D721Med (cell line): ENCODE data around the gene GNAO1.

ENCODE experiments used
- DNase-seq: peaks from one replicate; pipeline ENCODE4 v3.0.0; 2011; ENCODE audit warnings: low spot score; ENCODE audit not compliant: insufficient read length
- FAIRE-seq: peaks from 2 replicates; lab custom pipeline; 2011; peaks lifted over from hg19 to GRCh38; lab: Jason Lieb, UNC
- TF ChIP-seq, protein P1 (sequence below): IDR thresholded peaks from 2 replicates; pipeline ENCODE4 v1.5.1; 2012; ENCODE audit warnings: mild to moderate bottlenecking, control low read depth; ENCODE audit not compliant: insufficient read depth; ENCODE audit errors: missing control alignments

GNAO1 gene

DNA sequence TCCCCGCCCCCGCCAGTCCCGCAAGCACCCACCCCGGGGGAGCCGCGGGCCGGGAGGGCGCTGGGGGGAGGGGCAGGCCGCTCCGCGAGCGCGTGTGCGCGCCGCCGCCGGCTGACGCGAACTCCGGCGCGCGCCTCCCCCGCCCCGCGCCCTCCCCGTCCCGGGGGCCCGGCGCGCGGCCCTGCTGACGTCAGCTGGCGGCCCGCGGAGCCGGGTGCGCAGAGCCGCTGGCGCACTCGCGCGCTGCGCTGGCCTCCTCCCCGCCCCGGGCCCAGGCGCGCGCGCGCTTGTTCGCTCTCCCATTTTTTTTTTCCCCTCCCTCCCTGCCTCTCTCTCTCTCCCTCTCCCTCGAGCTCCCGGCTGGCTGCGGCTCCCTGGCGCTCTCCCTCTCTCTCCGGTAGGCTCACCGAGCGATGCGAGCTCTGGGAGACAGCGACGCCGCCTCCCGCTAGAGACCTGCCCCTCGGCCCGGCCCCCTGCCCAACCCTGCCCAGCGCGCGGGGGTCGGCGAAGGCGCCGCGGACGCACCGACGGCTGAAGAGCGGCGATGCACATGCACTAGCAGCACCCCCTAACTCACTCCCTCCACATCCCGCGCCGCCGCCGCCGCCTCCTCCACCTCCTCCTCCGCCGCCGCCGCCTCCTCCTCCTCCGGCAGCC lies at the start of gene GNAO1:
GNAO1 (plus strand) TSS at position 334 of the 660 bp plus-strand sequence. CDS start 747 bp downstream, outside the sequence.
- peak; percentile 26 for DNase-seq
- no peak for FAIRE-seq
- TF ChIP-seq, protein P1, sequence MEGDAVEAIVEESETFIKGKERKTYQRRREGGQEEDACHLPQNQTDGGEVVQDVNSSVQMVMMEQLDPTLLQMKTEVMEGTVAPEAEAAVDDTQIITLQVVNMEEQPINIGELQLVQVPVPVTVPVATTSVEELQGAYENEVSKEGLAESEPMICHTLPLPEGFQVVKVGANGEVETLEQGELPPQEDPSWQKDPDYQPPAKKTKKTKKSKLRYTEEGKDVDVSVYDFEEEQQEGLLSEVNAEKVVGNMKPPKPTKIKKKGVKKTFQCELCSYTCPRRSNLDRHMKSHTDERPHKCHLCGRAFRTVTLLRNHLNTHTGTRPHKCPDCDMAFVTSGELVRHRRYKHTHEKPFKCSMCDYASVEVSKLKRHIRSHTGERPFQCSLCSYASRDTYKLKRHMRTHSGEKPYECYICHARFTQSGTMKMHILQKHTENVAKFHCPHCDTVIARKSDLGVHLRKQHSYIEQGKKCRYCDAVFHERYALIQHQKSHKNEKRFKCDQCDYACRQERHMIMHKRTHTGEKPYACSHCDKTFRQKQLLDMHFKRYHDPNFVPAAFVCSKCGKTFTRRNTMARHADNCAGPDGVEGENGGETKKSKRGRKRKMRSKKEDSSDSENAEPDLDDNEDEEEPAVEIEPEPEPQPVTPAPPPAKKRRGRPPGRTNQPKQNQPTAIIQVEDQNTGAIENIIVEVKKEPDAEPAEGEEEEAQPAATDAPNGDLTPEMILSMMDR: no peak

DNA sequence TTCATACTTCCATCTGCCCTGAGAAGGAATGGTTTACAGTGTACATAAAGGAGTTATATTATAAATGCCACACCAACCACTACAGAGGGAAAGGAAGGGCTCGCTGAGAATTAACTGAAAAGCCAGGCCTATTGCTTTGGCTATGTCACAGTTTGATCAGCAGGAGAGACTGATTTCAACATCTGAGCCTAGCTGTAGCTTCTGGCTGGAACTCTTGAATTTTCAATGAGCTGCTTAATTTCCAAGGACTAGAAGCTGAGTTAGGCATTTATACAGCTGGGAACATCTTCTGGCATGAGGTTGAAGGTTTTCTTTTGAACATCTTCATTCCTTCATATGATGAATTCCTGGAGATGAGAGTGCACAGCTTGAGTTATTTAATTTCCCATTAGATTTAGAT lies 47.6 kb upstream of the GNAO1 start:
- no peak for FAIRE-seq
- DNase-seq: no peak
- TF ChIP-seq, protein P1: no peak

DNA sequence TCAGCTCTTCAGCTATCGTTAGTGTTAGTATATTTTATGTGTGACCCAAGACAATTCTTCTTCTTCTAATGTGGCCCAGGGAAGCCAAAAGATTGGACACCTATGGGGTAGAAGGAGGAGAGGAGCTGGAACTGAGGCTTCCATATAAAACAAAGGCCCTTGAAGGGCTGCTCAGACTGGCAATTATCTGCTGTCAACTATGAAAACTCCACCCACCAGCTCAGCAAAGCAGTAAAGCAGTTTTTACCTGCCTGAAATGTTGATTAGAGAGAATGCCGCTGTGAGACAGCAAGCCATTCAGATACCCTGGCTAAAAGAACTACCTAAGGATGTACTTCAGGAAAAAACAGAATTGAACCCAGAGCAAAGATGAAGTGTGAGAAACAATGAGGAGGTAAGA lies 45.9 kb upstream of the GNAO1 start:
- DNase-seq (no peak), FAIRE-seq (no peak)
- TF ChIP-seq, protein P1: no peak

GRCh38 chr16:56151621-56152020 lies 39.7 kb upstream of the GNAO1 start:
- no peak for DNase-seq
- FAIRE-seq: no peak
- TF ChIP-seq, protein P1: no peak

GRCh38 chr16:56161658-56162057 lies 29.6 kb upstream of the GNAO1 start:
- TF ChIP-seq, protein P1: no peak
- DNase-seq (no peak), FAIRE-seq (no peak)

GRCh38 chr16:56163089-56163488 lies 28.2 kb upstream of the GNAO1 start:
- DNase-seq (no peak), FAIRE-seq (no peak)

GRCh38 chr16:56163938-56164337 lies 27.4 kb upstream of the GNAO1 start:
- FAIRE-seq (no peak), DNase-seq (no peak)
- TF ChIP-seq, protein P1: no peak

More at GRCh38 chr16:56163089-56163488, 28.2 kb upstream of the GNAO1 start:
- TF ChIP-seq, protein P1: no peak
